ENCODE data around the gene SPTLC2. TPM values are rescaled to one million over a fixed set of nuclear protein-coding genes. Genes with fewer than 3 reads are reported as not detected.
"Not testable (repeated sequence)": the region's sequence is repeated elsewhere in the genome, so short reads cannot be mapped to it uniquely, and the experiment has no call there.

The SPTLC2 gene
- total RNA-seq, 2 donors from 2014 or later, result 4.9 to 11.7 TPM

GRCh38 chr14:77531071-77531470 lies 85.4 kb downstream of the SPTLC2 start:
- no peaks in the 10 kb centered on the region for H3K27me3 ChIP-seq

GRCh38 chr14:77529963-77530362 lies 86.5 kb downstream of the SPTLC2 start:
- DNase-seq (no peak), ATAC-seq (no peak)
- no peak overlapping the region for H3K4me3 ChIP-seq
- intact Hi-C loops (cut with DNase I), result no loop called here
- no peaks in the 10 kb centered on the region for H3K9me3 ChIP-seq
- H3K36me3 ChIP-seq (replicated peaks in 1 of 2; ENCODE audit: insufficient read depth in 1 of 2, low read depth in 2 of 2), result no peaks in the 10 kb centered on the region
- no peaks in the 10 kb centered on the region for H3K4me1 ChIP-seq
- no peaks in the 10 kb centered on the region for H3K27me3 ChIP-seq
- H3K27ac ChIP-seq, result no peak overlapping the region
- no peak for TF ChIP-seq POLR2A (IDR thresholded peaks at IDR 0.05)
- no peak for TF ChIP-seq CTCF (IDR thresholded peaks at IDR 0.05)

More at GRCh38 chr14:77531071-77531470, 85.4 kb downstream of the SPTLC2 start:
- TF ChIP-seq POLR2A (IDR thresholded peaks at IDR 0.05) (no peak), CTCF (IDR thresholded peaks at IDR 0.05) (no peak)
- DNase-seq (no peak), ATAC-seq (no peak)
- Histone ChIP-seq H3K4me1 (no peaks in the 10 kb centered on the region), H3K27ac (no peak overlapping the region), H3K36me3 (replicated peaks in 1 of 2; ENCODE audit: insufficient read depth in 1 of 2, low read depth in 2 of 2) (no peaks in the 10 kb centered on the region), H3K4me3 (no peak overlapping the region), H3K9me3 (no peaks in the 10 kb centered on the region)
- intact Hi-C loops (cut with DNase I), result no loop called here

- no peaks in the 10 kb centered on the region for H3K36me3 ChIP-seq (replicated peaks in 1 of 2; ENCODE audit: insufficient read depth in 1 of 2, low read depth in 2 of 2)
- no peak for DNase-seq
- TF ChIP-seq CTCF (IDR thresholded peaks at IDR 0.05) (no peak), POLR2A (IDR thresholded peaks at IDR 0.05) (no peak)
- no peak for ATAC-seq
- H3K4me3 ChIP-seq, result no peak overlapping the region
- intact Hi-C loops (cut with DNase I), result no loop called here
- WGBS, 2 donors, result 52 to 70% methylated on average over 2 of the region's 2 CpGs
- no peak overlapping the region for H3K27ac ChIP-seq
- H3K27me3 ChIP-seq, result no peaks in the 10 kb centered on the region
- no peaks in the 10 kb centered on the region for H3K9me3 ChIP-seq
- no peaks in the 10 kb centered on the region for H3K4me1 ChIP-seq
These were observed 87.2 kb downstream of the SPTLC2 start for GRCh38 chr14:77529213-77529612.

GRCh38 chr14:77528701-77529100 lies 87.7 kb downstream of the SPTLC2 start:
- ATAC-seq; H3K9me3 ChIP-seq; H3K4me1 ChIP-seq; H3K27me3 ChIP-seq; intact Hi-C loops (cut with DNase I); H3K27ac ChIP-seq; H3K36me3 ChIP-seq (replicated peaks in 1 of 2; ENCODE audit: insufficient read depth in 1 of 2, low read depth in 2 of 2); DNase-seq; H3K4me3 ChIP-seq: not testable (repeated sequence)
- 89 to 91% methylated on average over 5 of the region's 5 CpGs for WGBS, 2 donors

GRCh38 chr14:77526266-77526665 lies 90.2 kb downstream of the SPTLC2 start:
- Histone ChIP-seq H3K36me3 (replicated peaks in 1 of 2; ENCODE audit: insufficient read depth in 1 of 2, low read depth in 2 of 2) (no peaks in the 10 kb centered on the region), H3K27me3 (no peaks in the 10 kb centered on the region), H3K27ac (no peak overlapping the region), H3K4me3 (no peak overlapping the region), H3K4me1 (no peaks in the 10 kb centered on the region), H3K9me3 (no peaks in the 10 kb centered on the region)
- ATAC-seq (no peak), DNase-seq (no peak)
- intact Hi-C loops (cut with DNase I), result no loop called here
- TF ChIP-seq POLR2A (IDR thresholded peaks at IDR 0.05) (no peak), CTCF (IDR thresholded peaks at IDR 0.05) (no peak)
- 32 to 40% methylated on average over 1 of the region's 1 CpG for WGBS, 2 donors

Data from body of pancreas (tissue), 4 donors.